Activated naive CD8-positive, alpha-beta T cell treated with anti-CD3 and anti-CD28 coated beads, Interleukin-2, amount 10 ng/mL, durations not matched to agents 7 days and 5 days (primary cell): Measurements from ENCODE around the gene RNF151. TPM values are rescaled to one million over a fixed set of nuclear protein-coding genes. Genes with fewer than 3 reads are reported as not detected.

Source experiments
- ATAC-seq: fragments of 150-1000 bp; cut with Tn5 transposase; one replicate; pipeline ENCODE4 v1.10.0; 2021; ENCODE audit warnings: low read depth, moderate library complexity
- POLR2A ChIA-PET: fragments of 350-600 bp; sonication (Branson Sonifier 250); formaldehyde crosslinking; loops from one replicate; lab custom pipeline; 2021; ENCODE audit warnings: antibody characterized with exemption; lab: Charles Lee
- DNase-seq: peaks from one replicate; pipeline ENCODE4 v3.0.0; 2021
- H3K27ac Mint-ChIP-seq: one replicate; pipeline ENCODE4 v1.8.0; 2022; ENCODE audit warnings: mild to moderate bottlenecking, mixed read lengths
- H3K27me3 Mint-ChIP-seq: one replicate; pipeline ENCODE4 v1.8.0; 2022; ENCODE audit warnings: mild to moderate bottlenecking, moderate library complexity, mixed read lengths
- H3K36me3 Mint-ChIP-seq: one replicate; pipeline ENCODE4 v1.8.0; 2021; ENCODE audit warnings: mild to moderate bottlenecking, mixed read lengths
- H3K4me1 Mint-ChIP-seq: one replicate; pipeline ENCODE4 v1.8.0; 2021; ENCODE audit warnings: mixed read lengths
- H3K4me3 Mint-ChIP-seq: one replicate; pipeline ENCODE4 v1.8.0; 2022; ENCODE audit warnings: mild to moderate bottlenecking, moderate library complexity, mixed read lengths
- H3K9me3 Mint-ChIP-seq: one replicate; pipeline ENCODE4 v1.8.0; 2021; ENCODE audit warnings: mixed read lengths
- total RNA-seq, 2 experiments: library from RNA; stranded (reverse); gene quantifications; one replicate each; pipeline ENCODE4 v1.2.3, GENCODE V29; 2021

The RNF151 gene
- total RNA-seq, 2 experiments from 2014 or later: not detected

DNA sequence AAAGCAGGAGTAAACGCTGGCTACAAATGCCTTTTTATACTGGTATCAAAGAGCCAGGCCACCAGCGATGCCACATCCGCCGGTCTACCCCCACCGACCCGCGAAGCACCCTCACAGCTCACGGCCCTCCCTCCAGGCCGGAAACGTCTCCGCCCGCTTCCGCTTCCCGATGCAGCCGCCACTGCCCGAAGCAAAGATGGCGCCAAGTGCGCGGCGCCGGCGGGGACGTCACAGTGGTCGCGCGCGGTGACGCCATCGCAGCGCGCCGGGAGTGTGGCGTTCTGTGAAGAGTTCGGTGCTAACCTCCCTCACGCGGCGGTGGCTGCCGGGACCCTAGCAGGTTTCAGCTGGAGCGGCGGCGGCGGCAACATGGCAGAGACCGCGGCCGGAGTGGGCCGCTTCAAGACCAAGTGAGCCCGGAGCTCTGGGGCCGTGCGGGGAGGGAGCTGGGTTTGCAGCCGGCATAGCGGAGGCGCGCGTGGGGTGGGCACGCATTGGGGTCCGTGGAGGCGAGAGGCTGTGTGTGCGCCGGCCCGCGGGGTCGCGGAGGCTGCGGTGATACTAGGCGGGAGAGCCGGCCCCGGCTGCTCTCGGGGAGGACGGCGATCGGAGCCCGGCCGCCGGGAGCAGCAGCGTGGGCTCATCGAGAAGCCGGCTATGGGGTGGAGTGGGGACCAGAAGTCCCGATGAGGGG, 5.3 kb downstream of the RNF151 start, which contains the start of gene TBL3:
Gene TBL3 (plus strand): TSS at position 258 of the 694 bp plus-strand sequence. CDS start 112 bp downstream, at position 370.
- peak within 1 kb of the TSS; percentile 96 for H3K4me3 Mint-ChIP-seq
- ATAC-seq: peak; percentile 93
- POLR2A ChIA-PET: interaction anchor here (0.6 to 4.0 kb wide), 17 partner anchors 9 to 503 kb away, joined by 3 to 37 read pairs (median 6); partner anchors contain the start of genes GFER, MAPK8IP3, NDUFB10 and NOXO1

DNA sequence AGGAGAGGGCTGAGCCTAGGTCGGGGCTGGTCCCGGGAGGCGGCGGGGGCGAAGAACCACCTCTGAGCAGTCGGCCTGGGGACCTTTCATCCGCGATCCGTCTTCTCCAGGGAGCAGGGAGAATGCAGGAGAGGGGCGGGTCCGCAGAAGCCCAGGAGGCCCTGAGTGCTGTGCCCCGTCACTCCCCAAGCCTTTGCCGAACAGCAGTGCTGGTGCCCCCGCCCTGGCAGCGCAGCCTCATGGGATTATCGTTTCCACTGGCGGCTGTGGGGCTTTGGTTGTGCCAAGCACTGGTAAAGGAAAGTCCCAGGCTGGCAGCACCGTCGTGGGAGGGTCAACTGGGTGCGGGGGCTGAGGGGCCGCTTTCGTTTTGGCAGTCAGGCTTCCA, 5.8 kb downstream of the RNF151 start:
- Mint-ChIP-seq H3K4me3 (peak overlapping the region; percentile 96), H3K9me3 (no peaks in the 10 kb centered on the region), H3K27ac (peak overlapping the region; percentile 99), H3K27me3 (no peaks in the 10 kb centered on the region), H3K4me1 (peaks cover 12% of the 10 kb centered on the region), H3K36me3 (peaks cover 7% of the 10 kb centered on the region)
- ATAC-seq: no peak
- DNase-seq: no peak
- POLR2A ChIA-PET: interaction anchor here (1.0 to 4.0 kb wide), 11 partner anchors 8 to 190 kb away, joined by 3 to 37 read pairs (median 6); partner anchors contain the start of genes GFER, NDUFB10, NUBP2 and RPL3L

More for the DNA sequence above, 5.3 kb downstream of the RNF151 start, which contains the start of gene TBL3:
- peak; percentile 99 for DNase-seq
- no peaks in the 10 kb centered on the region for H3K27me3 Mint-ChIP-seq
- no peaks in the 10 kb centered on the region for H3K9me3 Mint-ChIP-seq
- peak within 1 kb of the TSS; percentile 99 for H3K27ac Mint-ChIP-seq
- peaks cover 13% of the 10 kb centered on the region for H3K4me1 Mint-ChIP-seq
- H3K36me3 Mint-ChIP-seq: peaks cover 7% of the 10 kb centered on the region

- POLR2A ChIA-PET: interaction anchor here (1.0 to 1.1 kb wide), 2 partner anchors 9 to 182 kb away, joined by 3 to 5 read pairs; partner anchors contain the start of genes RPS2 and TRAF7
- Mint-ChIP-seq H3K4me1 (peaks cover 12% of the 10 kb centered on the region), H3K36me3 (peaks cover 7% of the 10 kb centered on the region), H3K4me3 (no peak overlapping the region), H3K9me3 (no peaks in the 10 kb centered on the region), H3K27ac (no peak overlapping the region), H3K27me3 (no peaks in the 10 kb centered on the region)
- ATAC-seq: no peak
- DNase-seq: no peak
Observed at GRCh38 chr16:1973461-1974156, 7.0 kb downstream of the RNF151 start.

- Mint-ChIP-seq H3K4me3 (no peak overlapping the region), H3K9me3 (no peaks in the 10 kb centered on the region), H3K27me3 (no peaks in the 10 kb centered on the region), H3K36me3 (peaks cover 7% of the 10 kb centered on the region), H3K4me1 (peaks cover 12% of the 10 kb centered on the region), H3K27ac (no peak overlapping the region)
- POLR2A ChIA-PET: interaction anchor here (1.8 kb wide), 1 partner anchor 10 kb away, joined by 9 read pairs; the partner anchor contains the start of gene RPS2
- ATAC-seq: no peak
- no peak for DNase-seq
Observed at GRCh38 chr16:1974157-1975070, 7.8 kb downstream of the RNF151 start.

DNA sequence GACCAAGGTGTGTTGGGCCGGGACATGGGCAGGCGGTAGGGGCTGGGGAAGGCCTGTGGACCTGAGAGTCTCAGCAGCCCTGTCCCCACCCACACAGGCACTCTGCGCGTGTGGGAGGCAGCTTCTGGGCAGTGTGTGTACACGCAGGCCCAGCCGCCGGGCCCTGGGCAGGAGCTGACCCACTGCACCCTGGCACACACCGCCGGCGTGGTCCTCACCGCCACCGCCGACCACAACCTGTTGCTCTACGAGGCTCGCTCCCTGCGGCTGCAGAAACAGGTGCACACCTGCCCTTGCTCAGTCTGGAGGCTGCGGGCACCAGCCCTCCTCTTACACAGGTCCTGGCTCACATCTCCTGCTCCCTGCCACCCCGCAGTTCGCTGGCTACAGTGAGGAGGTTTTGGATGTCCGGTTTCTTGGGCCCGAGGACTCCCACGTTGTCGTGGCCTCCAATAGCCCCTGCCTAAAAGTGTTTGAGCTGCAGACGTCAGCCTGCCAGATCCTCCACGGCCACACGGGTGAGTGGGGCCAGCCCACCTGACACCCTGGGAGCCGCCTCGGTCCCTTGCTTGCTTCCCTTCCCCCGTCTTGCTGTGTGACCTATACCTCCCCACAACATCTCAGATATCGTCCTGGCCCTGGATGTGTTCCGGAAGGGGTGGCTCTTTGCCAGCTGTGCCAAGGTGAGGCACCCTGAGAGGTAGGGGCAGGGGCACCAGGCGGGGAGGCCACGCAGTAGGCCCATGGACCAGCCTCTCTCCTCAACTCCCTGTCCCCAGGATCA, 9.0 kb downstream of the RNF151 start:
- no peak overlapping the region for H3K27ac Mint-ChIP-seq
- POLR2A ChIA-PET: interaction anchor here (1.8 kb wide), 1 partner anchor 11 kb away, joined by 9 read pairs; the partner anchor contains the start of gene RPS2
- ATAC-seq (no peak), DNase-seq (no peak)
- peaks cover 12% of the 10 kb centered on the region for H3K4me1 Mint-ChIP-seq
- peaks cover 3% of the 10 kb centered on the region for H3K27me3 Mint-ChIP-seq
- no peak overlapping the region for H3K4me3 Mint-ChIP-seq
- H3K36me3 Mint-ChIP-seq: peaks cover 7% of the 10 kb centered on the region
- no peaks in the 10 kb centered on the region for H3K9me3 Mint-ChIP-seq

- Mint-ChIP-seq H3K4me3 (no peak overlapping the region), H3K4me1 (peaks cover 10% of the 10 kb centered on the region), H3K9me3 (no peaks in the 10 kb centered on the region), H3K27me3 (peaks cover 7% of the 10 kb centered on the region), H3K36me3 (peaks cover 7% of the 10 kb centered on the region), H3K27ac (no peak overlapping the region)
- no peak for DNase-seq
- ATAC-seq: no peak
- POLR2A ChIA-PET: interaction anchor here (1.8 kb wide), 1 partner anchor 11 kb away, joined by 9 read pairs; the partner anchor contains the start of gene RPS2
Observed at GRCh38 chr16:1976216-1976520, 9.5 kb downstream of the RNF151 start.

DNA sequence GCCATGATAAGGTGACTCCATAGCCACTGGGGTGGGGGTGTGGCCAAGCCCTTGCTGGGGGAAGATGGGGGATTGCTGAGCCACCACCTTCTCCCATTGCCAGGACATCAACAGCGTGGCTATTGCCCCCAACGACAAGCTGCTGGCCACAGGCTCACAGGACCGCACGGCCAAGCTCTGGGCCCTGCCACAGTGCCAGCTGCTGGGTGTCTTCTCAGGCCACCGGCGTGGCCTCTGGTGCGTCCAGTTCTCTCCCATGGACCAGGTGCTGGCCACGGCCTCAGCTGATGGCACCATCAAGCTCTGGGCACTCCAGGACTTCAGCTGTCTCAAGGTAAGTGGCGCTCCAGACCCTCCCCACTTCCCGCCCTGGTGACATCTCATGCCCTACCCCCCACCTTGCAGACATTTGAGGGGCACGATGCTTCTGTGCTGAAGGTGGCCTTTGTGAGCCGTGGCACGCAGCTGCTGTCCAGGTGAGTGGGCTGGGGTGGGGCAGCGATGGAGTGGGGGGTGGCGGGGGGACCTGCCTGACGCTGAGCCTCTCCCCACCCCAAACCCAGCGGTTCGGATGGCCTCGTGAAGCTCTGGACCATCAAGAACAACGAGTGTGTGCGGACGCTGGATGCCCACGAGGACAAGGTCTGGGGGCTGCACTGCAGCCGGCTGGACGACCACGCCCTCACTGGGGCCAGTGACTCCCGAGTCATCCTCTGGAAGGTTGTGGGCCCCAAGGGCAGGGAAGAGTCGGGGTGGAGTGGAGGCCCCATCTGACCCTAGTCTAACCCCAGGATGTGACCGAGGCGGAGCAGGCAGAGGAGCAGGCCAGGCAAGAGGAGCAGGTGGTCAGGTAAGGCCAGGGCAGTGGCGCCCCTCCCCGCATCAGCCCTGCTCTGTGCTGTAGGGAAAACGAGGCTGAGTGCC, 10.6 kb downstream of the RNF151 start:
- no peak for ATAC-seq
- Mint-ChIP-seq H3K9me3 (no peaks in the 10 kb centered on the region), H3K27me3 (peaks cover 18% of the 10 kb centered on the region), H3K4me1 (peaks cover 7% of the 10 kb centered on the region), H3K27ac (no peak overlapping the region), H3K36me3 (peaks cover 7% of the 10 kb centered on the region), H3K4me3 (no peak overlapping the region)
- POLR2A ChIA-PET: interaction anchor here (8.6 kb wide), 1 partner anchor 13 kb away, joined by 50 read pairs; the partner anchor contains the start of gene RPS2
- DNase-seq: no peak

DNA sequence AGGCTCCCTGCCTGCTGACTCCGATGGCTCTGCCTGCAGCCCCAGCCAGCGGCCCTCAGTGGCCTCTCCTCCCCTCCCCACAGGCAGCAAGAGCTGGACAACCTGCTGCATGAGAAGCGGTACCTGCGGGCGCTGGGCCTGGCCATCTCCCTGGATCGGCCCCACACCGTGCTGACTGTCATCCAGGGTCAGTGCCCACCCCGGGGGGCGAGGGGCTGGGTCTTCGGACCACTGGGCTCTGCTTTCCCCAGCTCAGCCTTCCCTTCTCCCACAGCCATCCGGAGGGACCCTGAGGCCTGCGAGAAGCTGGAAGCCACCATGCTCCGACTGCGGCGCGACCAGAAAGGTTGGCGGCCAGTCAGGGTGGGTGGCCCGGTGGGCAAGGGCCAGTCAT, 11.2 kb downstream of the RNF151 start:
- Mint-ChIP-seq H3K9me3 (no peaks in the 10 kb centered on the region), H3K36me3 (peaks cover 7% of the 10 kb centered on the region), H3K4me1 (peaks cover 3% of the 10 kb centered on the region), H3K4me3 (no peak overlapping the region), H3K27me3 (peaks cover 24% of the 10 kb centered on the region), H3K27ac (no peak overlapping the region)
- ATAC-seq (no peak), DNase-seq (no peak)
- POLR2A ChIA-PET: interaction anchor here (8.6 kb wide), 1 partner anchor 13 kb away, joined by 50 read pairs; the partner anchor contains the start of gene RPS2

GRCh38 chr16:1978476-1979120, 11.9 kb downstream of the RNF151 start:
- no peak overlapping the region for H3K4me3 Mint-ChIP-seq
- peaks cover 7% of the 10 kb centered on the region for H3K36me3 Mint-ChIP-seq
- H3K27ac Mint-ChIP-seq: no peak overlapping the region
- no peaks in the 10 kb centered on the region for H3K9me3 Mint-ChIP-seq
- POLR2A ChIA-PET: interaction anchor here (8.6 kb wide), 1 partner anchor 14 kb away, joined by 50 read pairs; the partner anchor contains the start of gene RPS2
- no peak for DNase-seq
- ATAC-seq: no peak
- H3K4me1 Mint-ChIP-seq: peaks cover 3% of the 10 kb centered on the region
- peaks cover 30% of the 10 kb centered on the region for H3K27me3 Mint-ChIP-seq

DNA sequence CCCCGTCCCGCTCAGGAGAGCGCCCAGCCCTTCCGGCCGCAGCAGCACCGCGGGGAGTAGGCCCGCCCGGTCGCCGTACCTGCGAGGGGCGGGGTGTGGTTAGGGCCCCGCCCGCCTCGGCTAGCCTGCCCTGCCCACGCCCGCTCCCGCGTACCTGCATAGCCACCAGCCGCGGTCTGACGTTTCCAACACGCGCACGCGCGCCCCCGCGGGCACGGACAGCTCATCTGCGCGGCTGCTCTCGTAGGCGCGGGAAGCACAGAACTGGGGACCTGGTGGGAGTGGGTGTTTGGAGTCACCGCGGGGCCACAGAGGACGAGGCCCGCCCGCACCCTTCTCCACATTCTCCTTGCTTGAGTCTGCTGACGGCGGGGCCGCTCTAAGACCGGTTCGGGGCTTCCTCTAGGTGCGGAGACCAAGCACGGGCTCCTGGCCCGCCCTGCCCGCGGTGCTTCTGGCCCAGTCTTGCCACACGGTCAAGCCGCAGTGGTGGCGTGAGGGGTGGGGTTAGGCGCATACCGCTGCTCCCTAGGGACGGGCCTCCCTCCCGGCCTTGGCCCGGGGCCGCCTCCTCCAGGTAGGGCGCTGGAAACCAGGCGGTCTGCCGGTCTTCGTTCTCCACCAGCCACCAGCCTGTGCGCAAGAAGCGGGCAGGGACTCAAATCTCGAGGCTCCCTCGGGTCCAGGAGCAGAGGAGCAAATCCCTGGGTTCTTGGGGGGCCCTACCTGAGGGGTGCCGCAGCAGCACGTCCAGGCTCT, 12.8 kb downstream of the RNF151 start:
- no peak for ATAC-seq
- Mint-ChIP-seq H3K36me3 (peaks cover 7% of the 10 kb centered on the region), H3K27ac (no peak overlapping the region), H3K9me3 (no peaks in the 10 kb centered on the region), H3K27me3 (peaks cover 30% of the 10 kb centered on the region), H3K4me3 (no peak overlapping the region), H3K4me1 (peaks cover 3% of the 10 kb centered on the region)
- POLR2A ChIA-PET: interaction anchor here (8.6 kb wide), 1 partner anchor 15 kb away, joined by 50 read pairs; the partner anchor contains the start of gene RPS2
- no peak for DNase-seq
